ENCODE data around the gene SLC6A9. TPM values are rescaled to one million over a fixed set of nuclear protein-coding genes. Genes with fewer than 3 reads are reported as not detected.

The SLC6A9 gene
- total and polyA plus RNA-seq, 2 of the 8 experiments (the other 6 are each of a cell fraction or from before 2014, with no cell fraction given) = 20.2 to 24.2 TPM

GRCh38 chr1:44034976-44035716, 3.9 kb upstream of the SLC6A9 start (continued):
- TF ChIP-seq SRF (IDR thresholded peaks at IDR 0.05; ENCODE audit: low read depth, low read length) (no peak), EZH2 (IDR thresholded peaks at IDR 0.05; ENCODE audit: low read depth, low read length, severe bottlenecking) (no peak), POLR2A (IDR thresholded peaks at IDR 0.05; ENCODE audit: control extremely low read depth in 1 of 2, low read depth in 2 of 2, low read length in 2 of 2) (no peak)

Data from H1 (cell line).